HG02571 (cell line): ENCODE results near the gene ZBTB40.

Experiments used
- ATAC-seq: cut with Tn5 transposase; IDR thresholded peaks from one replicate; pipeline ENCODE4 v1.9.1; 2021; ENCODE audit warnings: mild to moderate bottlenecking, moderate library complexity; ENCODE audit not compliant: unreplicated experiment

Gene ZBTB40

DNA sequence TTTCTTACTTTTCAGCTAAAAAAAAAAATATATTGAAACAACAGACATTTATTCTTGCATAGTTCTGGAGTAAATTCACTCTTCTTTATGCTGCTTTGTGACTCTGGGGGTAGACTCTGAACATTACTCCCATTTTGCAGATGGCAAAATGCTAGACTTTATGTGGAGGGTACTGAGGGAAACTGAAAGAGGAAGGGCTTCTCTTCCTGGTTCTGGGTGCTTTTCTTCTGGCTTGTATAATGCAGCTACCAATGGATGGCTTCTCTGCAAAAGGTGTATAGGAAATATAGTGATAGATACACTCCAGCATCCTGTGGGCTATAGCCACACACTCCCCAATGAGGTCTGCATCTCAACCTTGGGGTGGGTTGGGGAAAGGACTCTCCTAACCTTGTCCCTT lies 19.7 kb upstream of the ZBTB40 start:
- ATAC-seq = no peak

DNA sequence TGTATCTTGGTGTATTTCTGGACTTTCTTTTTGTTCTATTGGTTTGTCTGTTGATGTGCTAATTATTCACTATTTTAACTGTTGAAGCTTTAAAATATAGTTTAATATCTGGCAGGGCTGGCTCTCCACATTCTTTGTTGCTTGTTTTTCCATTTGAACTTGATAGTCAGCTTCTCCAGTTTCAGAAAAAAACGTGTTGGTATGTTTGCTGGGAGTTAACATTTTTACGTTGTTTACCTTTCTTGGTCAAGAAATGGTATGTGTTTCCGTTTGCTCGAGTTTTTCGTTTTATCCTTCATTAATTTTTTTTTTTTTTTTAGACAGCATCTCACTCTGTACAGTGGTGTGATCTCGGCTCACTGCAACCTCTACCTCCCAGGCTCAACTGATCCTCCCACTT lies 16.9 kb upstream of the ZBTB40 start:
- ATAC-seq = no peak

DNA sequence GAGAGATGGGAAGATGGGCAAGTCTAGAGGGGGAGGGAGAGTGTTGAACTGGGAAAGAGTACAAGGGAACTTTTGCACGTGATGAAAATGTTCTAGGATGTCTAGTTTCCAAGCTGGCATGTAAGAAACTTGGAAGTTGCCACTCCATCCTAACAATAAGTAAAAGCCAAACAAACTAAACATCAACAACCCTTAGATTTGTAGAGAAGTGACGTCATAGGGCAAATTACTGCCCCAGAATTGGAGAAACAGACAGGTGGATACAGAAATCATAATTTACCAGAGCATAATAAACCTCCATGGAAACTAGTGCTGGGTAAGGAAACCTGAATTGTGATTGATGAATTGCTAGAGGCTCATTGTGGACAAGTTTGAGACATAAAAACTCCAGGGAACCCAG lies 14.7 kb upstream of the ZBTB40 start:
- ATAC-seq = no peak

DNA sequence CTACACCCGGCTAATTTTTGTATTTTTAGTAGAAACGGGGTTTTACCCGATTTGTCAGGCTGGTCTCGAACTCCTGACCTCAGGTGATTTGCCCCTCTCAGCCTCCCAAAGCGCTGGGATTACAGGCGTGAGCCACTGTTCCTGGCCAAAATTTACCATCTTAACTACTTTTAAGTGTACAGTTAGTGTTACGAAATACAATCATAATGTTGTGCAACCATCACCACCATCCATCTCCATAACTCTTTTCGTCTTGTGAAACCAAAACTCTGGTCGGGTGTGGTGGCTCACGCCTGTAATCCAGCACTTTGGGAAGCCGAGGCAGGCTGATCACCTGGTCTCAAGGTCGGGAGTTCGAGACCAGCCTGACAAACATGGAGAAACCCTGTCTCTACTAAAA lies 14.1 kb upstream of the ZBTB40 start:
- ATAC-seq = no peak

DNA sequence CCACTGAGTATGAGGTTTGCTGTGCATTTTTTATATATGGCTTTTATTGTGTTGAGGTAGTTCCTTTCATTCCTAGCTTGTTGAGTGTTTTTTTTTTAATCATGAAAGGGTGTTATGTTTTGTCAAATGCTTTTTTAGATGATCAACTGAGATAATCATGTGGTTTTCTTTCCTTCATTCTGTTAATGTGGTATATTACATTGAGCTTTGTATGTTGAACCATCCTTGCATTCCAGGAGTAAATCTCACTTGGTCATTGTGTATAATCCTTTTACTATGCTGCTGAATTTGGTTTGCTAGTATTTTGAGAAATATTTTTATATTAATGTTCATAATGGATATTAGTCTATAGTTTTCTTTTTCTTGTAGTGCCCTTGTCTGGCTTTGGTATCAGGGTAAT lies 11.1 kb upstream of the ZBTB40 start:
- no peak for ATAC-seq

DNA sequence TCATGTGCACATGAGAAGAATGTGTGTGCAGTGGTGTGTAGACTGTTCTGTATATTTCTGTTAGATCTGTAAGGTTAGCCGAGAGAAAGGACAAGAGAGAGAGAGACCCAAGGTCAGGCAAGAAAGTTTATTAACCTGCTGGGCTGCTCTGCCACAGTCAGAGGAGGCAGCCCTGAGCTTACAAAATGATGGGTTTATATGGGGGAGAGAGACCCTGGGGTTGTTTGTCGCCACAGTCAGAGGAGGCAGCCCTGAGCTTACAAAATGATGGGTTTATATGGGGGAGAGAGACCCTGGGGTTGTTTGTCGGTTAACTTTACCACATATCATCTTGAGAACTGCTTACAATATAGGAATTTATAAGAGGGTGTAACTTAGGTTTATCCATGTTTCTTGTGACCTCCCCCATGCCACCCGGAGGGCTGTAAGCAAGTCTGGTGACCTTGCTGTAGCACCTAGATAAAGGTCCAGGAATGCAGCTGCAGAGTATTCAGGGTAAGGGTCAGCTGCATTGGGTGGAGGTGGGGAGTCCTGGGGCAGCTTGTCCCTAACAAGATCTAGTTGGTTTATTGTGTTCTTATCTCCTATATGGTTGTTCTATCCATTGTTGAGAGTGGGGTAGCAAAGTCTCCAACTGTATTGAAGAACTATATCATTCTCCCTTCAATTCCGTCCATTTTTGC lies 9.3 kb upstream of the ZBTB40 start:
- no peak for ATAC-seq

DNA sequence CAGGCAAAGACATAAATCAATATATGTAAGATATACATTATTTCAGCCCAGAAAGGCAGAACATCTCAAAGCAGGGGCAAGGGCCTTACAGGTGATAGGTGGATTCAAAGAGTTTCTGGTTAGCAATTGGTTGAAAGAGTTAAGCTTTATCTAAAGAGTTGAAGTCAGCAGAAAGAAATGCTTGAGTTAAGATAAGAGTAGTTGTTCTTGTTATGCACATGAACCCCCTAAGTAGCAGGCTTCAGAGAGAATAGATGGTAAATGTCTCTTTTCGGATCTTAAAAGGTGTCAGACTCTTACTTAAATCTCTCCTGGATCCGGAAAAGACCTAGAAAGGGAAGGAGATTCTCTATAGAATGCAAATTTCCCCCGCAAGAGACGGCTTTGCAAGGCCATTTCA lies 8.3 kb upstream of the ZBTB40 start:
- ATAC-seq = no peak

DNA sequence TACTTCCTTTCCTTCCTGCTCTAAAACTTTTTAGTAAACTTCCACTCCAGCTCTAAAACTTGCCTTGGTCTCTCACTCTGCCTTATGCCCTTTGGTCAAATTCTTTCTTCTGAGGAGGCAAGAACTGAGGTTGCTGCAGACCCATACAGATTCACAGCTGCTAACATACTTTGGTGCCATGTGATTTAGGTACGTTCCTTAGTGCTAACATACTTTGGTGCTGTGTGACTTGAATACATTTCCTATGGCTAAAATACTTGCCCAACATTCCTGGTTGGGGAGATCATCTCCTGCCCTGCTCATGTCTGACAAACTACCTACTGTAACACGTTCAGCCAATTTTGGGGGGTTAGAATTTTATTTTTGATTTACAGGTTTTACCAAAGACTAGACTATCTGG lies 6.8 kb upstream of the ZBTB40 start:
- no peak for ATAC-seq

DNA sequence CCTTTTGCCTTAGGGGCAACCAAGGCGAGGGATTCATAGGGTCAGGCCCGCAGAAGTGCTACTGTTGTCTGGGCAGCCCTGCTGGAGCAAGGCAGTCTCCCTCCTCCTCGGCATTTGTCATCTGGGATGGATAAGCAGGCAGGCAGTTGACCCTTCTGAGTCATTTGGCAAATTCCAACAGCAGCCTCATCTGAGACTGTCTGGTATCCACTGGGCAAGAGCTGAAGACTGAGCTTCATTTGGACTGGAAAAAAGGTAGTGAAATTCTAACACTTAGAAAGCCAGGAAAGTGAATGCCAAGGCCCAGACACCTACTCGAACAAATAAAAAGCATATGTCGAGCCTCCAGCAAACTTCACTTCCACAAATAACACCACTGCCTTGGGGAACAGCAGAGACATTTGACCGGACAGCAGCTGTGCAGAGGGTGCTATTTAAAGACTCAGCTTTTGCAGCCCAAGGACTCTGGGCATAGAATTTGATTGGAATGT lies 4.0 kb upstream of the ZBTB40 start:
- no peak for ATAC-seq

DNA sequence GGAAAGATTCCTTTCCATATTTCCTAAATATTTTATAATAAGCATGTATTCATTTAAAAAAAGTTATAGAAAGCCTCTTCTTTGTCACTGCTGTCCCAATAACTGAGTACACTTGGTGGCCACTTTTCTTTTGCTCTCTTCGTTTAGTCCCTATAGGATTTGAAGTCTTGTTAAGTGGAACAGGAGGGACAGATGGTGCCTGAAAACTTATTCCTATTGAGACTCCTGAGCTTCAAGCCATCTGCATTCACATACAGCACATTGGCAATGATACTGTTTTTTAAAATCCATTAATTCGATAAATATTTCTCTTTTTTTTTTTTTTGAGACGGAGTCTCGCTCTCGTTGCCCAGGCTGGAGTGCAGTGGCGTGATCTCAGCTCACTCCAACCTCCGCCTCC lies 2.0 kb upstream of the ZBTB40 start:
- no peak for ATAC-seq

DNA sequence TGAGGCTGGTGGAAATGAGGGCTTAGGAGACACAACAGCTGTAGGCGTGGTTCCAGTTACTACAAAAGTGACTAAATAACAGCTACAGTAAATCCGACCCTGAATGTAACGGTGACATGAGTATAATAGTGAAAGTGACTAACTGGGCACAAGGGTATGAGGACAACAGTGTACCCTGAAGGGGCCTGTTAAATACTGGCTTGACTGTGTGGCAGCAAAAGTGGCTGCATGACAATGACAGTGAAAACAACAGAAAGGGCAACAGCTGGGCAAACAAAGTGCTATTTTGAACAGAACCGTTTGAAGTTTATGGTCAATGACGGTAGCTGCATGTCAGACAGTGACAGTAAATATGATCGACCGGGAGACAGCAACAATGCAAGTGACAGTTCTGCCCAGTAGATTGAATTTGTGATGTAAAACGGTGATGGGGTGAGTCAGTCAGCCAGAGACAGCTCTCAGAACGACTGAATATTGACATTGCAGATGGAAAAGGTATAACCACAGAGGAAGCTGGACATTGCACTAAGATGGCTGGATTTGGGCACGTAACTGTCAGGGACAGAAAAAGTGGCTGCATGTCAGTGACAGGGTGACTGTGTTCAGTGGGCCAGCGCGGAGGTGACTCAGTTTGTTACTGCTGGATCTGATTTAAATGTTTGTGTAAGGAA lies 1.2 kb upstream of the ZBTB40 start:
- no peak for ATAC-seq

DNA sequence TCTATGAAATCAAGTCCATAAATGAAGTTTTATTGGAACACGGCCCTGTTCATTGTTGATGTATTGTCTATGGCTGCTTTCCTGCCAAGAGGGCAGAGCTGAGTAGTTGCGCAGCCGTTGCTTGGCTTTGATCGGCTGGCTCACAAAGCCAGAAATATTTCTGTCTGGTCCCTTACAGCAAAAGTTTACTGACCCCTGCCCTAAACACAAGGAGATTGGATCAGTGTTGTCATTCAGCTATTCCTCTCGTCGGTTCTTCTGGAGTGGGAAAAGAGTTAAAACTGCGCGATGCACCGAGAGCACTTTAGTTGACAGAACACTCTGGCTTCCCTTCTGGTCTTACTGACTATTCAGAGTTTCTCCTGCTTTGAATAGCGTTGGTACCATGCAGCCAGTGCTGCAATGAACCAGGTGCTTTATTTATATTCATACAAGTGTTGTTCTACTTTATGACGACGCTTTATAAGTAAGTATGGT lies 868 bp downstream of the ZBTB40 start:
- ATAC-seq = peak; percentile 14

DNA sequence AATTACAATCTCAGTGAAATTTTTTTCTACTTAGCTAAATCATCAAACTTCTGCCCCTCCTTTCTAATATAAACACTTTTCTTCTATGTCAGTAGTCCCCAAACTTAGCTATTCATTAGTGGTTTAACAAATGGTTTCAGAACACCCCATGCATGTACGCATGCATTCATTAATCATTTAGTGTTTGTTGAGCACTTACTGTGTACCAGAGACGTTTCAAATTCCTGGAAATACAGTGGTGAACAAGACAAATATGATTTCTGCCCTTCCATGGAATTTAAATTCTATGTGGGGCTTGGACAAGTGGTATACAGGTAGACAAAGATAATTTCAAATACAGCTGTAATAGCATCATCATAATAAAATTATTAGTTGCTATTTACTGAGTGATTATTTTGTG lies 1.5 kb downstream of the ZBTB40 start:
- no peak for ATAC-seq

DNA sequence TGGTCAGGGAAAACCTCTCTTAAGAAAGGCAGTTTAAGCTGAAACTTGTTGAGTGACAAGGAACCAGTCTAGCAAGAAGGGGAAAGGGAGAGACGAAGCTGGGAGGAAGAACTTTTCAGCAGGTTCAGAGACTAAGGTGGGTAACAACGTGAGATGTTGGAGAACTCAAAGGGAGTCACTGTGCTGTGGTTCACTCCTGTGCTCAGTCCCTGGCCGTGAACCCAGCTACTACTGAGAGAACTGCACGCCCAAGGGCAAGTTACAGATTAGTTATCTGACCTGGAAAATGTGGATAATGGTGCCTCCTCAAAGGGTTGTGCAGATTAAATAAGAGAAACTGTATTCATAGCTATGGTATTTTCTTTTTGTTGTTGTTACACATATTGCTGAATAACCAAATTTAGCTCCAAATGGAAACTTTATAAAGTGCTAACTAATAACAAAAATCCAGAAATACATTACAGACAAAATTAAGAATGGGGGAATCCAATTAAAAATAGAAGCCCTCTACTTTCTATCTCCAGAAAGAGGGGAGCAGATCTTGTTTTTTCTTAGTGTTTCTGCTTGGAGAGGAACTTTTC lies 2.9 kb downstream of the ZBTB40 start:
- ATAC-seq = no peak

DNA sequence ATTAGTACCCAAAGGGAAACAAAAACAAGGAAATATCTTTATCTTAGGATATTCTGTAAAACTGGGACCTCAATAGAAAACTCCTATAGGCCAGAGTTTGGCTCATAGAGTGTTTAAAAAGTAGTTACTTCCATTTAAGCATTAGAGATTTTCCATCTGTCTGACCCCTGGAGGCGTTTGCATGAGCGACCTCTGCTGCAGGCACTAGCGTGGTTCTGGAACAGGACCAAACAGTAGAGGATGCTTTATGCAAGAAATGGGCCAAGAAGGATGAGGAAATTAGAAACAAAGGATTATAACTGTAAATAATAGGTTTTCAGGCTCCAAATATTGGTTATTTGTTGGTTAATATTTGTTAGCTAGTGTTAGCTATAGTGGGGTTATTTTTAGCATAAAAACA lies 5.7 kb downstream of the ZBTB40 start:
- ATAC-seq = no peak

DNA sequence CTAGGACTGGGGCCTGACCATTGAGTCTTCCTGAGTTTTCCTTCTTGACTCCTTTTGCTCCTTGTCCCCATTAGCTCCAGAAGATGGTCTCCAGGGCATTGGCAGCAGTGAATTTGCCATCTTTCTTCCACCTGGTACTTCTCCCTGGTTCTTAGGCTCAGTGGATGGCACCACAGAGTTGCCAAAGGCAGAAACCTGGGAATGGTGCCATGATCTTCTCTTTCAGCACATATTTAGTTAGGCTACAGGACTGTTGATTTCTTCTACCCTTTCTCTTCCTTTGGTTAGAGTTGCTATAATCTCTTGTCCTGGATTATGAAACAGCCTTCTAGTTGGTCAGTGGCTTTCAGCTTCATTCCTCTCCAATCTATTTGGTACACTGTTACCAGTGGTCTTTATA lies 6.2 kb downstream of the ZBTB40 start:
- no peak for ATAC-seq

DNA sequence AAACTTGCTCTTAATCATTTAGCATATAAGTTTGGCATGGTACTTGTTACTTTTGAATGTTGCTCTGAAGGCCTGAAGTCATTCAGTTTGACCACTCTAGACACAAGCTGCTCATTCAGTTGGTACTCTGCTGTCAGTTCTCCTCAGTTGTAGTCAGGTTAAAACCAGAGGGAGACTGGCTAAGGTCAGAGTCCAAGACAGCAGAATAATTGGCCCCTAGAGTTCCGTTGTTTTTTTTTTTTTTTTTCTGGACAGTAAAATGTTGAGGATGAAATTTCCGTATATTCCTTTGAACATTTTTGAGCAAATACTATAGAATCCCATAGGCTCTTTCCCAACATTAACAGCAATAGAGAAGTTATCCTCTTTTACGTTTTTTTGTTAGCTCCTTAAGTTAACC lies 9.4 kb downstream of the ZBTB40 start:
- ATAC-seq = no peak

DNA sequence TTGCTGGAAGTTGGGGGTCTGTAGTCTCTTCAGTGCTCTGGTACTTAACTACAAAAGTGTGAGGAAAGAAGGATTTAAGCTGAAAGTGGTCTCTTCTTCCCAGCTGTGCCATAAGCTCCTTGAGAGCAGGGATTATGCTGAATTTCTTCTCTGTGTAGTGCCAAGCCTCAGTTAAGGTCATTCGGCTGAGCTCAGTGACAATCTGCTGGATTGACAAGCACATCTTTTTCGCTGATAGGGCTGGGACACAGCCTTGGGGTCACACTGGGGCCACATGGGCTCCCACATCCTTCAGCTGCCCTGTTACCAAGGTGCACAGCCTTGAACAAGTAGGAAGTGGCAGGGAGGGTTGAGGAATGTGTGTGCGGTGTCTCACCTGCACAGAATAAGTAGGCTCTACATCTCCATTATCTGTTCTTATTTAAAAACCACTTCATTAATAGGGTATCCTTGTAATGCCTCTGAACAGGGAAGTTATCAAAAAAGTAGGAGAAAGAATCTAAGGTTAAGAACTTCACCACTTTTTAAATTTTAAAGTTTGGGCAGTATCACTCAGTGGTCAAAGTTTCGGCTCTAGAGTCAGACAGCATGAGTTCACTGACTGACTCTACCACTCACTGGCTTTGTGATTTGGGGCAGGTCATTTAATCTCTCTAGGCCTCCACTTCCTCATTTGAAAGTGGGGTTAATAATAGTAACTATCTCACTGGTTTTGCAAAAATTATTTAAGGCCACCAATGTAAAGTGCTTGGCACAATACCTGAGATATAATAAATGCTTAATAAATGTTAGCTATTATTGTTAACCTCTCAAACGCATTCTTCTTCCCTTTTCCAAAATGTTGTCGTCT lies 10.3 kb downstream of the ZBTB40 start:
- ATAC-seq = no peak

DNA sequence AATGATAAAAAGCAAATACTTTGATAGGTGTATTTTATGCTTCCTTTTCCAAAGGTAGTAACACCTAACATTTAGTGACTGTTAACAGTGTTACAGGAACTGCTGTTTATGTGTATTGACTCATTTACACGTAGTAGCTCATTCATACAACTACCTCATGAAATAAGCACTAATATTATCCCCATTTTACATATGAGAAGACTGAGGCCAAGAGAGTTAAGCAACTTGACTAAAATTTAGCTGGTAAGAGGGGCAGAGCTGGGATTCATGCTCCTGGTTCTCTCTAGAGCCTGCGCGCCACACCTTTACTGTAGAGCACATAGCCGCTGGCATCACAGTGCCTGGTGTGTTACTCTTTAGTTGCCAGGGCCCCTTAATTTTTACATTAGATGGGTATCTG lies 11.3 kb downstream of the ZBTB40 start:
- ATAC-seq = no peak

DNA sequence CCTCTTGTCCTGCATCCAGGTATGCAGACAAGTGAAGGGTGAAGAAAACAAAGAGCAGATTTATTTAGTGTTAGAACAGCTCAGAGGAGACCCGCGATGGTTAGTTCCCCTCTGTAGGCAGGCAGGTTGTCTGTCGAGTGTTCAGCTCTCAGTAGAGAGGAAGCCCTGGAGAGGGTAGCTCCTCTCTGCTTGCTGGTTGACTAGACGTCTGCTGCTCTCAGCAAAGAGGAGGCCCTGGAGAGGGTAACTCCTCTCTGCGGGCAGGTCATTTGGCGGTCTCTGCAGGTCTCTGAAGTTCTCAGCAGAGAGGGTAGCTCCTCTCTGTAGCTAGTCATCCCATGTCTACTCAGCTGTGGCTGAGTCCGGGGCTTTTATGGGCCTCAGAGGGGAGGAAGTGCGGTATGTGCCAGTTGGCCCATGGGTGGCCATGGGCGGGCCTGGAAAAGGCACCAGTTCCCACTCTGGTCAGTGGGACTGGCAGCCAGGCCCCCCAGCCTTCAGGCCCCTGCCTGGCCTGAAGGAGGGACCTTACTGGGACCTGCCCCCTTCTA lies 13.4 kb downstream of the ZBTB40 start:
- ATAC-seq = no peak

DNA sequence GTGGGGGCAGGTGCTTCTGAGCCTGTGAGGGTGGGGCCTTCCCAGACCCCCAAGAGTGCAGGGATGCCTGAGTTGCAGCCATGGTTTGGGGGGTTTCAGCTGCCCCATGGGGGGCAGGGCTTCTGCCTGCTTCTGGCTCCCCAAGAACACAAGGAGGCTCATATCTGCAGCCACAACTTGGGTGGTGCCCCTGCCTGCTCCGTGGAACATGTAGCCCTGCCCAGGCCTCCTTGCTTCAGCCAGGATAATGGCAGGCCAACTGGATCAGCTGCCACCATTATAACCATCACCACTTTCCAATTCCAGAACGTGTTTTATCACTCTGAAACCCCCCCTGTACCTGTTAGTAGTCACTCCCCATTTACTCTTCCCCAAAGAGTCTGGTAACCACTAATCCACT lies 14.0 kb downstream of the ZBTB40 start:
- ATAC-seq = no peak
